Progenitor cell of endocrine pancreas (in vitro differentiated cells): Measurements from ENCODE around the gene CYP19A1. TPM values are rescaled to one million over a fixed set of nuclear protein-coding genes. Genes with fewer than 3 reads are reported as not detected.

Experiments used
- DNase-seq: peaks from one replicate; pipeline ENCODE4 v3.0.0; 2021; ENCODE audit warnings: low spot score; ENCODE audit not compliant: unreplicated experiment
- H3K27ac Mint-ChIP-seq: 2 replicates; pipeline ENCODE4 v1.8.0; 2021; ENCODE audit warnings: mild to moderate bottlenecking, moderate library complexity, mixed read lengths
- H3K27me3 Mint-ChIP-seq: 2 replicates; pipeline ENCODE4 v1.8.0; 2021; ENCODE audit warnings: mixed read lengths
- H3K36me3 Mint-ChIP-seq: 2 replicates; pipeline ENCODE4 v1.8.0; 2022; ENCODE audit warnings: mixed read lengths; ENCODE audit not compliant: insufficient read depth
- H3K4me1 Mint-ChIP-seq: 2 replicates; pipeline ENCODE4 v1.8.0; 2021; ENCODE audit warnings: low read depth, mixed read lengths
- H3K4me3 Mint-ChIP-seq: 2 replicates; pipeline ENCODE4 v1.8.0; 2021; ENCODE audit warnings: low read depth, mild to moderate bottlenecking, moderate library complexity, mixed read lengths
- H3K9me3 Mint-ChIP-seq: 2 replicates; pipeline ENCODE4 v1.8.0; 2021; ENCODE audit warnings: low read depth, mixed read lengths
- total RNA-seq: library from RNA; stranded (reverse); gene quantifications from 2 replicates; pipeline ENCODE4 v1.2.1, GENCODE V29; 2021
- TF ChIP-seq, protein P1 (sequence below): fragments of 200-600 bp; sonication (generic); IDR thresholded peaks from one replicate; pipeline ENCODE4 v1.5.0; 2021; ENCODE audit warnings: antibody characterized with exemption, mild to moderate bottlenecking; ENCODE audit not compliant: unreplicated experiment

The CYP19A1 gene
- total RNA-seq, 1 donor from 2014 or later: not detected

DNA sequence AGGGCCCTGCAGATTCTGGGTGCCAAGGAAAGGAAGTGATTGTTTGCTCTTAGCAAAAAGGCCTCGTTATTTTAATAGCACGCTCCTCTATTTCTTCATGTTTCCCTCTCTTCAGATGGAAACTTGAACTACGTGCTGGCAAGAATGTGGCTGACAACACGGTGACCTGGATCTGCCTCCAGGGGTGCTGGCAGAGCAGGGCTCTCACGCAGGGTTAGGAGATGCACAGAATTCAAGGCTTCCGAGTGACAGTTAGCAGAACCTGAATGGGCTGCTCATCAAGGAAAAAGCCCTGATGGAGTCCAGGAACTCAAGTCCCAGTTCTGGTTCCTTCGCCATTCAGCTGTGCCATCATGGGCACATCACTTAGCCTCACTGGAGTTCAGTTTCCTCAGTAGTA, 22.7 kb downstream of the CYP19A1 start:
- H3K36me3 Mint-ChIP-seq: no peaks in the 10 kb centered on the region
- H3K9me3 Mint-ChIP-seq: no peaks in the 10 kb centered on the region
- no peak overlapping the region for H3K27ac Mint-ChIP-seq
- H3K4me1 Mint-ChIP-seq: peaks cover 22% of the 10 kb centered on the region
- H3K27me3 Mint-ChIP-seq: peaks cover 6% of the 10 kb centered on the region
- no peak overlapping the region for H3K4me3 Mint-ChIP-seq
- DNase-seq: no peak
- TF ChIP-seq, protein P1, sequence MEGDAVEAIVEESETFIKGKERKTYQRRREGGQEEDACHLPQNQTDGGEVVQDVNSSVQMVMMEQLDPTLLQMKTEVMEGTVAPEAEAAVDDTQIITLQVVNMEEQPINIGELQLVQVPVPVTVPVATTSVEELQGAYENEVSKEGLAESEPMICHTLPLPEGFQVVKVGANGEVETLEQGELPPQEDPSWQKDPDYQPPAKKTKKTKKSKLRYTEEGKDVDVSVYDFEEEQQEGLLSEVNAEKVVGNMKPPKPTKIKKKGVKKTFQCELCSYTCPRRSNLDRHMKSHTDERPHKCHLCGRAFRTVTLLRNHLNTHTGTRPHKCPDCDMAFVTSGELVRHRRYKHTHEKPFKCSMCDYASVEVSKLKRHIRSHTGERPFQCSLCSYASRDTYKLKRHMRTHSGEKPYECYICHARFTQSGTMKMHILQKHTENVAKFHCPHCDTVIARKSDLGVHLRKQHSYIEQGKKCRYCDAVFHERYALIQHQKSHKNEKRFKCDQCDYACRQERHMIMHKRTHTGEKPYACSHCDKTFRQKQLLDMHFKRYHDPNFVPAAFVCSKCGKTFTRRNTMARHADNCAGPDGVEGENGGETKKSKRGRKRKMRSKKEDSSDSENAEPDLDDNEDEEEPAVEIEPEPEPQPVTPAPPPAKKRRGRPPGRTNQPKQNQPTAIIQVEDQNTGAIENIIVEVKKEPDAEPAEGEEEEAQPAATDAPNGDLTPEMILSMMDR: no peak

DNA sequence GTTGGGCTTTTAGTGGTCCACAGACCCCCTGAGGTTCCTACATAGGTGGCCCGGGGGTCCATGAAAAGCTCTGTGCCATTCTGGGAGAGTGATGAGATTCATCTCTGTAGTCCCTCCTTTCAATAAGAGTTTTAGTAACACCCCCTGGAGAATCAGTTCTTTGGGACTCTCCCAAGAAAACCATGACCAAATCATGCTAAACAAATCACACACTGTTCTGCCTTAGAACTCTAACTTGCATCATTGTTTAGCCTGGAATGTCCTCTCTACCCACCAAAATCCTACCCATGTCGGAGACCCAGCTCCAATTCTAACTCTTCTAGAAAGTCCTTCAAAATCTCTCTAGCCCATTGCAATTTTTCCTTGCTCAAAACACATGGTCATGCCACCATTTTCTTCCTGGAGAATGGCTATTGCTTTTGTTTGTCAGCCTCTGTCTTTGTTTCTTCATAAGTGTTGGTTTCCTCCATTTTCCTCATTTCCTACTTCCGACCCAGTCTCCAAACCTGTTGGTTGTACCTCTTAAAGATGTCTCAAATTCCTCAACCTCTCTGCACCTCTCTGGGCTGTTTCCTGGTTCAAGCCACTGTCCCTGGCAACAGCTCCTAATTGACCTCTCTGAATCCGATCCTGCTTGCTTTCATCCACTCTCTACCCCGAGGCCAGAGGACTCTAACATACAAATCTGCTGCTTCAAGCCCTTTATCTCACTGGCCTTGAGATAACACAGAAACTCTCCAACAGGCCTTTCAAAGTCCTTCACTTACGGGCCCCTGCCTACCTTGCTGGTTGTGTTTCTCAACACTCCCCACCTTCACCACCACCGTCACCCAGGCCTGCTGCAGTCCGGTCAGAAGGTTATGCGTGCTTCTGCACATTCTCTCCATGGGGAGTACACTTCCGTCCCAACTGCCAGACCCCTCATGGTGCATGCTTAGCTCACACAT, 23.7 kb downstream of the CYP19A1 start:
- H3K27ac Mint-ChIP-seq: peak overlapping the region; percentile 21
- no peaks in the 10 kb centered on the region for H3K36me3 Mint-ChIP-seq
- no peak for DNase-seq
- peaks cover 22% of the 10 kb centered on the region for H3K4me1 Mint-ChIP-seq
- peaks cover 3% of the 10 kb centered on the region for H3K27me3 Mint-ChIP-seq
- H3K9me3 Mint-ChIP-seq: no peaks in the 10 kb centered on the region
- TF ChIP-seq, protein P1: no peak
- H3K4me3 Mint-ChIP-seq: no peak overlapping the region

DNA sequence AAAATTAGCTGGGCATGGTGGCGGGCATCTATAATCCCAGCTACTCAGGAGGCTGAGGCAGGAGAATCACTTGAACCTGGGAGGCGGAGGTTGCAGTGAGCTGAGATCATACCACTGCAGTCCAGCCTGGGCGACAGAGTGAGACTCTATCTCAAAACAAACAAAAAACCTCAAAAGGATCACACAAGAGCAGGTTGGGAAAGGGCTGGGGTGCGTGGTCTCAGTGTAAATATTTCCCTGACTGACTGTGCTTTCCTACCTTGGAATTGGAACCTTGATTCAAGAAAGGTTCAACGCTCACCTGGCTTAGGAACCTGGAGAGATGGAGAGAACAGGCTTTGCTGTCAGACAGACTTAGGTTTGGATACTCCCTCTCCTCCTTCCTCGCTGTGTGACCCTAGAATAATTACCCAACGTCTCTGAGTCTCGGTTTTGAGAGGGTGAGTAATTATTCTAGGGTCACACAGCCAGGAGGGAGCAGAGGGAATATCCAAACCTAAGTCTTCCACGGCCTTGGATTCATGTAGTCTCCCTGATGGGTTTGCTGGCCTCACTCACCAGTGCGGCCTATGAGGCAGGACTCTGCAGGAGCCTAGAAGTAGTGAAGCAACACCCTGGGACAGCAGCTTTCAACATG, 24.6 kb downstream of the CYP19A1 start:
- H3K27me3 Mint-ChIP-seq: no peaks in the 10 kb centered on the region
- no peak for DNase-seq
- TF ChIP-seq, protein P1: no peak
- H3K4me1 Mint-ChIP-seq: peaks cover 22% of the 10 kb centered on the region
- no peak overlapping the region for H3K27ac Mint-ChIP-seq
- no peaks in the 10 kb centered on the region for H3K36me3 Mint-ChIP-seq
- no peaks in the 10 kb centered on the region for H3K9me3 Mint-ChIP-seq
- H3K4me3 Mint-ChIP-seq: no peak overlapping the region

DNA sequence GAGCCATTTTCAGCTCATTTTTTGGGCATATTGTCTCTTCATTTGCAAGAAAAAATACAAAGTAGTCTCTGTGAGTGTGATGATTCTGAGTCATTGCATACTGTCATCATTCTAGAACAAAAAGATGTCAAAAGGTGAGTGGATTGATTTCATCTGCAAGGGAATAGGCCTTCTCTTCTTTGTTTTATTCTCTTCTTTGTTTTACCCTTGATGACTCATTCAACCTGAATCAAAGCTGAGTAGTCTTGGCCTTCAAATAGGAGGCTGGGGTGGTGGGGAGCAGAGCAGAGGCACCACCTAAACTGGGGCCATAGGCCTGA, 25.4 kb downstream of the CYP19A1 start:
- no peaks in the 10 kb centered on the region for H3K9me3 Mint-ChIP-seq
- DNase-seq: no peak
- H3K4me3 Mint-ChIP-seq: no peak overlapping the region
- TF ChIP-seq, protein P1: no peak
- no peaks in the 10 kb centered on the region for H3K36me3 Mint-ChIP-seq
- H3K27ac Mint-ChIP-seq: no peak overlapping the region
- peaks cover 22% of the 10 kb centered on the region for H3K4me1 Mint-ChIP-seq
- H3K27me3 Mint-ChIP-seq: peaks cover 2% of the 10 kb centered on the region

DNA sequence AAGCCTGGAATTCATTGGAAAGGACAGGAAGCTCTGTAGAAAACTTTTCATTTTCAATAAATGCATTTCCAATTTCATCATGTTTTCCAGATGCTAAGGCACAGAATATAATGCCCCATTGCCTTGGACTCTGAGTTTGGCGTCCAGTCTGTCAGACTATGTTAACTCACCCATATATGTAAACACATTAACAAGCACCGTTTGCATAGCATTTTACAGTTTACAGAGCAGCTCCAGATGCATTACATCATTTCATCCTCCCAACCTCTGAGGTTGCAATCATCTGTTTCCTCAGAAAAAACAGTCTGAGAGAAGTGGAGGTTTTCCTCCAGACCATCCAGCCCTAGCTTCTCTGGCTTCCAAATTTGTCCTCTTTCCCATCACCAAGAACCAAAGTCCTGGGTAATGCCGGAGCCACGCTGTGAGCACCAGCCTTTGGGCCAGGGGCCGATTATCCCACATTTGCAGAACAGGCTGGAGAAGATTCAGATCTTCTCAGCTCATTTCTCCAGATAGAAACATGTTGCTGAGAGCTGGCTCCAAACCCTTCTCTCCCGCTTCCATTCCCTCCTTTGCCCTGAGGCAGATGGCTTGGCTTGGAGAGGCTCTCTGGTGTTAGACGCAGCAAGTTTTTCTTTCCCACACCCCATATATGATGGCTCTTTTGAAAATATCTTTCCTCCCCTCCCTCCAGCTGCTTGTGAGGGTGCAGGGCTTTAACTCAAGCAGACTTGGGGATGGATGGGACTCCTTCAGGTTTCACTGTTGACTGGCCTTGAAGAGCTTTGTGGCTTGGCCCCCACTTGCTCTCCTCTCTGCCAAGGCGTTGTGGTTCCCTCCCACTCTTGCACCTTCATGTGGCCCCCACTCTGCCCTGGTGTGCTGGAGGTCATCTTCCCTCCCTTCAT, 26.0 kb downstream of the CYP19A1 start:
- DNase-seq: no peak
- Mint-ChIP-seq H3K27ac (no peak overlapping the region), H3K4me3 (no peak overlapping the region), H3K27me3 (peaks cover 2% of the 10 kb centered on the region), H3K36me3 (no peaks in the 10 kb centered on the region), H3K9me3 (no peaks in the 10 kb centered on the region), H3K4me1 (peaks cover 22% of the 10 kb centered on the region)
- TF ChIP-seq, protein P1: no peak
